HCT116 (cell line): ENCODE data around the gene ERI2. TPM values are rescaled to one million over a fixed set of nuclear protein-coding genes. Genes with fewer than 3 reads are reported as not detected.

Experiments
- ATAC-seq: fragments of 200-7000 bp; cut with Tn5 transposase; 2 replicates; pipeline ENCODE4 v1.9.1; 2020; ENCODE audit warnings: mild to moderate bottlenecking, moderate library complexity
- BruUV-seq: library from RNA; stranded (reverse); fragments of 400-500 nt; replicated peaks from 2 replicates; lab custom pipeline; 2021; lab: Mats Ljungman, UMichigan
- CTCF ChIA-PET: fragments of 300-600 bp; sonication (Branson Sonifier 250); formaldehyde crosslinking; loops from one replicate; lab custom pipeline; 2021; ENCODE audit warnings: antibody characterized with exemption; lab: Charles Lee
- POLR2A ChIA-PET: fragments of 300-600, 350-600 bp; sonication (Branson Sonifier 250); formaldehyde crosslinking; loops from one replicate; lab custom pipeline; 2021; ENCODE audit warnings: antibody characterized with exemption; lab: Charles Lee
- RAD21 ChIA-PET, 2 experiments: fragments of 300-600 bp; sonication (Branson Sonifier 250); formaldehyde crosslinking; loops; one replicate each; lab custom pipeline; 2023; ENCODE audit warnings: low total read pairs in 2 of 2; ENCODE audit not compliant: uncharacterized antibody in 2 of 2, unreplicated experiment in 2 of 2, low non-redundant PET in 1 of 2; lab: Charles Lee
- DNase-seq: peaks from one replicate; pipeline ENCODE4 v3.0.0-alpha.2; 2010; ENCODE audit warnings: low read depth, low spot score
- H2AFZ ChIP-seq: fragments of 200-600 bp; shearing (Covaris generic), sonication (generic); 2 replicates; pipeline ENCODE4 v1.6.1; 2017; ENCODE audit warnings: low read depth, mixed run types, mixed read lengths, antibody characterized with exemption, low read length; ENCODE audit not compliant: poor library complexity, severe bottlenecking
- H3K27ac ChIP-seq: 2 replicates; pipeline ENCODE4 v1.5.1; 2012; ENCODE audit warnings: low read depth, low read length
- H3K27me3 ChIP-seq: fragments of 200-600 bp; sonication (generic); 2 replicates; pipeline ENCODE4 v1.6.1; 2016; ENCODE audit warnings: mixed run types, low read length, mixed read lengths; ENCODE audit not compliant: insufficient read depth
- H3K36me3 ChIP-seq, 2 experiments: fragments of 200-500 bp in 1 of 2; fragments of 200-600 bp in 1 of 2; sonication (Bioruptor generic) in 1 of 2; sonication (generic) in 1 of 2; 2 replicates each; pipeline versions ENCODE4 v1.5.1 to v1.6.1; 2014 to 2016; ENCODE audit warnings: low read length in 2 of 2, inconsistent platforms in 1 of 2, mixed read lengths in 1 of 2, mixed run types in 1 of 2; ENCODE audit not compliant: insufficient read depth in 2 of 2, control insufficient read depth in 1 of 2
- H3K4me1 ChIP-seq, 2 experiments: fragments of 200-600 bp in 1 of 2; sonication (generic) in 1 of 2; 2 replicates each; pipeline versions ENCODE4 v1.5.1 to v1.6.1; 2012 to 2017; ENCODE audit warnings: low read length in 2 of 2, inconsistent platforms in 1 of 2, mild to moderate bottlenecking in 1 of 2, mixed read lengths in 1 of 2, mixed run types in 1 of 2, moderate library complexity in 1 of 2; ENCODE audit not compliant: insufficient read depth in 2 of 2, control insufficient read depth in 1 of 2
- H3K4me2 ChIP-seq: fragments of 200-600 bp; sonication (generic); 2 replicates; pipeline ENCODE4 v1.6.1; 2017; ENCODE audit warnings: mixed run types, low read length, mixed read lengths
- H3K4me3 ChIP-seq, 2 experiments: fragments of 200-600 bp in 1 of 2; sonication (generic) in 1 of 2; replicated peaks in 1 of 2; 2 replicates each; pipeline ENCODE4 v1.5.1; 2011 to 2016; ENCODE audit warnings: low read length in 2 of 2, control low read depth in 1 of 2, low read depth in 1 of 2, mild to moderate bottlenecking in 1 of 2, mixed read lengths in 1 of 2, mixed run types in 1 of 2
- H3K79me2 ChIP-seq: fragments of 200-600 bp; sonication (generic); 2 replicates; pipeline ENCODE4 v1.6.1; 2017; ENCODE audit warnings: mild to moderate bottlenecking, mixed run types, low read length, moderate library complexity, mixed read lengths; ENCODE audit not compliant: insufficient read depth
- H3K9ac ChIP-seq: fragments of 200-600 bp; sonication (generic); 2 replicates; pipeline ENCODE4 v1.6.1; 2016; ENCODE audit warnings: low read length, mixed read lengths
- H3K9me2 ChIP-seq: fragments of 200-600 bp; sonication (generic), shearing (Covaris generic); 2 replicates; pipeline ENCODE4 v1.6.1; 2017; ENCODE audit warnings: mixed run types, mild to moderate bottlenecking, moderate library complexity; ENCODE audit not compliant: insufficient read depth
- H3K9me3 ChIP-seq, 2 experiments: fragments of 200-500 bp in 1 of 2; fragments of 200-600 bp in 1 of 2; sonication (Bioruptor generic) in 1 of 2; sonication (generic) in 1 of 2; 2 replicates each; pipeline ENCODE4 v1.6.1; 2014 to 2017; ENCODE audit warnings: low read length in 2 of 2, mixed read lengths in 2 of 2, inconsistent platforms in 1 of 2, low read depth in 1 of 2, mild to moderate bottlenecking in 1 of 2, mixed run types in 1 of 2, moderate library complexity in 1 of 2; ENCODE audit not compliant: control insufficient read depth in 1 of 2, insufficient read depth in 1 of 2
- H4K20me1 ChIP-seq: fragments of 200-600 bp; sonication (generic), shearing (Covaris generic); 2 replicates; pipeline ENCODE4 v1.6.1; 2017; ENCODE audit warnings: mixed run types, mild to moderate bottlenecking, moderate library complexity; ENCODE audit not compliant: insufficient read depth
- CEBPB ChIP-seq: IDR thresholded peaks from 2 replicates; pipeline ENCODE4 v1.6.1; 2012; ENCODE audit warnings: low read depth
- EGR1 ChIP-seq: IDR thresholded peaks from 2 replicates; pipeline ENCODE4 v1.6.1; 2012; ENCODE audit warnings: low read depth
- ELF1 ChIP-seq: IDR thresholded peaks from 2 replicates; pipeline ENCODE4 v1.6.1; 2012; ENCODE audit warnings: low read depth, borderline replicate concordance
- EZH2phosphoT487 ChIP-seq: fragments of 200-600 bp; IDR thresholded peaks from 2 replicates; pipeline ENCODE4 v1.6.1; 2018; ENCODE audit warnings: antibody characterized with exemption, borderline replicate concordance
- JUND ChIP-seq: IDR thresholded peaks from 2 replicates; pipeline ENCODE4 v1.6.1; 2012
- POLR2A ChIP-seq: IDR thresholded peaks from 2 replicates; pipeline ENCODE4 v1.7.0; 2011; ENCODE audit warnings: borderline replicate concordance; ENCODE audit not compliant: insufficient read depth, insufficient read length; ENCODE audit errors: extremely low read depth
- POLR2AphosphoS5 ChIP-seq: IDR thresholded peaks from 2 replicates; pipeline ENCODE4 v1.6.1; 2011; ENCODE audit warnings: mild to moderate bottlenecking, low read depth, low read length, moderate library complexity
- RAD21 ChIP-seq: IDR thresholded peaks from 2 replicates; pipeline ENCODE4 v1.6.1; 2012; ENCODE audit warnings: low read depth, mild to moderate bottlenecking
- SIN3A ChIP-seq: IDR thresholded peaks from 2 replicates; pipeline ENCODE4 v1.6.1; 2012; ENCODE audit warnings: low read depth
- SP1 ChIP-seq: IDR thresholded peaks from 2 replicates; pipeline ENCODE4 v1.6.1; 2012; ENCODE audit warnings: low read depth
- YY1 ChIP-seq: IDR thresholded peaks from 2 replicates; pipeline ENCODE4 v1.6.1; 2011; ENCODE audit warnings: low read length, low read depth, moderate library complexity, mild to moderate bottlenecking; ENCODE audit not compliant: insufficient replicate concordance; ENCODE audit errors: extremely low read depth
- ZFX ChIP-seq: fragments of 450-650 bp; IDR thresholded peaks from 2 replicates; pipeline ENCODE4 v1.6.1; 2017
- intact Hi-C: fragments of 100-400 bp; cut with micrococcal nuclease; formaldehyde crosslinking; loops from 2 replicates; pipeline ENCODE4 v1.10.0; 2022
- total RNA-seq: library from RNA; stranded (reverse); gene quantifications from one replicate; pipeline ENCODE4 v1.2.1, GENCODE V29; 2021; ENCODE audit not compliant: unreplicated experiment
- TF ChIP-seq, protein P1 (sequence below): IDR thresholded peaks from 2 replicates; pipeline ENCODE4 v1.6.1; 2011; ENCODE audit warnings: mild to moderate bottlenecking, low read length, moderate library complexity; ENCODE audit not compliant: insufficient replicate concordance; ENCODE audit errors: extremely low read depth
- TF ChIP-seq, protein P2 (sequence below): IDR thresholded peaks from 2 replicates; pipeline ENCODE4 v1.6.1; 2012
- TF ChIP-seq, protein P3 (sequence below): IDR thresholded peaks from 2 replicates; pipeline ENCODE4 v1.6.1; 2012
- TF ChIP-seq, protein P4 (sequence below): IDR thresholded peaks from 2 replicates; pipeline ENCODE4 v1.6.1; 2012; ENCODE audit warnings: low read depth

The ERI2 gene
- total RNA-seq, 1 experiment from 2014 or later = 42.1 TPM

DNA sequence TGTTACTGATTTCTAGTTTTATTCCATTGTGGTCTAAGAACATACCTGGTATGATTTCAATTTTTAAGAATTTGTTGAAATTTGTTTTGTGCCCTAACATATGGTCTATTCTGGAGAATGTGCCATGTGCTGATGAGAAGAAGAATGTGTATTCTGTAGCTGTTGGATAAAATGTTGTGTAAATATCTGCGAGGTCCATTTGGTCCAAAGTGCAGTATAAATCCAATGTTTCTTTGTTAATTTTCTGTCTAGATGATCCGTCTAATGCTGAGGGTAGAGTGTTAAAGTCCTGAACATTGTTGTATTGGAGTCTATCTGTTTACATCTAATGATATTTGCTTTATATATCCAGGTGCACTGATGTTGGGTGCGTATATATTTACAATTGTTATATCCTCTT, 32.6 kb downstream of the ERI2 start:
- ChIA-PET CTCF (interaction anchor here (0.6 to 3.0 kb wide), 4 partner anchors 9 to 328 kb away, joined by 3 to 14 read pairs (median 4); partner anchors contain the start of gene ACSM3), POLR2A (interaction anchor here (0.7 kb wide), 1 partner anchor 33 kb away, joined by 3 read pairs; no protein-coding TSS in a partner anchor)
- TF ChIP-seq ZFX = no peak
- TF ChIP-seq ELF1 = no peak

DNA sequence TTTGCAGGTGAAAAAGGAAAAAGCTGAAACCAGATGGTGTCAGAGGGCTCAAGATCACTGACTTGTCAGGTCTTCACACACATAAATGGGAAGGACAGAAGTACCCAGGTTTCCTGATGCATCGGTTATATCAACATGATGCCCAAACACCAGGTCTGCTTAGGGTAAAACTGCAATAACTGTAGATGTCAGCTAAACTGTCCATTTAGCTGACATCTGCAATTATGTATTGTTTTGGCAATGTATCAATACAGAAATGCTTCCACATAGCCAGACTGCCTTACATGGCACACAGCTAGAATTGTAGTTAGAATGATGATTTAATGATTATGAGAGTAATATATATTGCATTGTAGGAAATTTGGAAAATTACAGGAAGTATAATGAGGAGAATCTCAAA, 37.5 kb downstream of the ERI2 start:
- Histone ChIP-seq H3K27me3 (no peaks in the 10 kb centered on the region), H3K9ac (no peak overlapping the region), H3K79me2 (no peaks in the 10 kb centered on the region), H3K4me2 (no peak overlapping the region), H3K4me3 (no peak overlapping the region), H3K9me3 (0 out of 4 replicates have a peak, but pooled peaks cover 0 to 3% of the 10 kb centered on the region in 2 experiments), H3K4me1 (peaks cover 5 to 8% of the 10 kb centered on the region in 2 experiments), H3K36me3 (no peaks in the 10 kb centered on the region), H3K27ac (no peak overlapping the region), H3K9me2 (no peaks in the 10 kb centered on the region), H4K20me1 (no peaks in the 10 kb centered on the region), H2AFZ (no peak overlapping the region)
- intact Hi-C loops = no loop called here
- ChIA-PET CTCF (no interaction called here), RAD21 (no interaction called here), POLR2A (no interaction called here)
- TF ChIP-seq, protein P1, sequence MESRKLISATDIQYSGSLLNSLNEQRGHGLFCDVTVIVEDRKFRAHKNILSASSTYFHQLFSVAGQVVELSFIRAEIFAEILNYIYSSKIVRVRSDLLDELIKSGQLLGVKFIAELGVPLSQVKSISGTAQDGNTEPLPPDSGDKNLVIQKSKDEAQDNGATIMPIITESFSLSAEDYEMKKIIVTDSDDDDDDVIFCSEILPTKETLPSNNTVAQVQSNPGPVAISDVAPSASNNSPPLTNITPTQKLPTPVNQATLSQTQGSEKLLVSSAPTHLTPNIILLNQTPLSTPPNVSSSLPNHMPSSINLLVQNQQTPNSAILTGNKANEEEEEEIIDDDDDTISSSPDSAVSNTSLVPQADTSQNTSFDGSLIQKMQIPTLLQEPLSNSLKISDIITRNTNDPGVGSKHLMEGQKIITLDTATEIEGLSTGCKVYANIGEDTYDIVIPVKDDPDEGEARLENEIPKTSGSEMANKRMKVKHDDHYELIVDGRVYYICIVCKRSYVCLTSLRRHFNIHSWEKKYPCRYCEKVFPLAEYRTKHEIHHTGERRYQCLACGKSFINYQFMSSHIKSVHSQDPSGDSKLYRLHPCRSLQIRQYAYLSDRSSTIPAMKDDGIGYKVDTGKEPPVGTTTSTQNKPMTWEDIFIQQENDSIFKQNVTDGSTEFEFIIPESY = no peak
- TF ChIP-seq CEBPB = no peak
- TF ChIP-seq POLR2A = no peak
- no peak for TF ChIP-seq ELF1
- TF ChIP-seq, protein P2, sequence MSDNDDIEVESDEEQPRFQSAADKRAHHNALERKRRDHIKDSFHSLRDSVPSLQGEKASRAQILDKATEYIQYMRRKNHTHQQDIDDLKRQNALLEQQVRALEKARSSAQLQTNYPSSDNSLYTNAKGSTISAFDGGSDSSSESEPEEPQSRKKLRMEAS = no peak
- TF ChIP-seq POLR2AphosphoS5 = no peak
- TF ChIP-seq, protein P3, sequence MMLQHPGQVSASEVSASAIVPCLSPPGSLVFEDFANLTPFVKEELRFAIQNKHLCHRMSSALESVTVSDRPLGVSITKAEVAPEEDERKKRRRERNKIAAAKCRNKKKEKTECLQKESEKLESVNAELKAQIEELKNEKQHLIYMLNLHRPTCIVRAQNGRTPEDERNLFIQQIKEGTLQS = no peak
- TF ChIP-seq EZH2phosphoT487 = no peak
- TF ChIP-seq SP1 = no peak
- TF ChIP-seq RAD21 = no peak
- TF ChIP-seq EGR1 = no peak
- no peak for TF ChIP-seq YY1
- no peak for TF ChIP-seq ZFX
- TF ChIP-seq, protein P4, sequence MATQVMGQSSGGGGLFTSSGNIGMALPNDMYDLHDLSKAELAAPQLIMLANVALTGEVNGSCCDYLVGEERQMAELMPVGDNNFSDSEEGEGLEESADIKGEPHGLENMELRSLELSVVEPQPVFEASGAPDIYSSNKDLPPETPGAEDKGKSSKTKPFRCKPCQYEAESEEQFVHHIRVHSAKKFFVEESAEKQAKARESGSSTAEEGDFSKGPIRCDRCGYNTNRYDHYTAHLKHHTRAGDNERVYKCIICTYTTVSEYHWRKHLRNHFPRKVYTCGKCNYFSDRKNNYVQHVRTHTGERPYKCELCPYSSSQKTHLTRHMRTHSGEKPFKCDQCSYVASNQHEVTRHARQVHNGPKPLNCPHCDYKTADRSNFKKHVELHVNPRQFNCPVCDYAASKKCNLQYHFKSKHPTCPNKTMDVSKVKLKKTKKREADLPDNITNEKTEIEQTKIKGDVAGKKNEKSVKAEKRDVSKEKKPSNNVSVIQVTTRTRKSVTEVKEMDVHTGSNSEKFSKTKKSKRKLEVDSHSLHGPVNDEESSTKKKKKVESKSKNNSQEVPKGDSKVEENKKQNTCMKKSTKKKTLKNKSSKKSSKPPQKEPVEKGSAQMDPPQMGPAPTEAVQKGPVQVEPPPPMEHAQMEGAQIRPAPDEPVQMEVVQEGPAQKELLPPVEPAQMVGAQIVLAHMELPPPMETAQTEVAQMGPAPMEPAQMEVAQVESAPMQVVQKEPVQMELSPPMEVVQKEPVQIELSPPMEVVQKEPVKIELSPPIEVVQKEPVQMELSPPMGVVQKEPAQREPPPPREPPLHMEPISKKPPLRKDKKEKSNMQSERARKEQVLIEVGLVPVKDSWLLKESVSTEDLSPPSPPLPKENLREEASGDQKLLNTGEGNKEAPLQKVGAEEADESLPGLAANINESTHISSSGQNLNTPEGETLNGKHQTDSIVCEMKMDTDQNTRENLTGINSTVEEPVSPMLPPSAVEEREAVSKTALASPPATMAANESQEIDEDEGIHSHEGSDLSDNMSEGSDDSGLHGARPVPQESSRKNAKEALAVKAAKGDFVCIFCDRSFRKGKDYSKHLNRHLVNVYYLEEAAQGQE = no peak
- no peak for TF ChIP-seq SIN3A
- no peak for TF ChIP-seq JUND
- BruUV-seq = no TSS peak
- DNase-seq (no peak), ATAC-seq (no peak)

More for the DNA sequence above, 32.6 kb downstream of the ERI2 start:
- intact Hi-C loops = no loop called here
- 0 out of 4 replicates have a peak, but pooled peaks cover 0 to 3% of the 10 kb centered on the region in 2 experiments for H3K9me3 ChIP-seq
- H3K9me2 ChIP-seq = no peaks in the 10 kb centered on the region
- peaks cover 0 to 5% of the 10 kb centered on the region in 2 experiments; a peak in 1 of 4 replicates for H3K4me1 ChIP-seq
- no peak for DNase-seq
- H4K20me1 ChIP-seq = no peaks in the 10 kb centered on the region
- RAD21 ChIA-PET = no interaction called here
- no peak for ATAC-seq
- H3K27ac ChIP-seq = no peak overlapping the region
- H3K9ac ChIP-seq = no peak overlapping the region
- no peak overlapping the region for H3K4me3 ChIP-seq
- no peaks in the 10 kb centered on the region for H3K36me3 ChIP-seq
- no peak overlapping the region for H2AFZ ChIP-seq
- no TSS peak for BruUV-seq
- no peaks in the 10 kb centered on the region for H3K79me2 ChIP-seq
- no peaks in the 10 kb centered on the region for H3K27me3 ChIP-seq
- no peak overlapping the region for H3K4me2 ChIP-seq
